Large intestine (tissue), 3 donors: ENCODE measurements around the gene TAGLN3. TPM values are rescaled to one million over a fixed set of nuclear protein-coding genes. Genes with fewer than 3 reads are reported as not detected.

Experiments used
- DNase-seq, 2 donors: peaks; one replicate each; pipeline versions ENCODE4 v3.0.0 to v3.0.0-alpha.2; 2013
- H3K27ac ChIP-seq: one replicate; pipeline ENCODE4 v1.5.1; 2013; ENCODE audit warnings: low read length
- H3K27me3 ChIP-seq: 2 replicates; pipeline ENCODE4 v1.6.1; 2013; ENCODE audit warnings: low read length; ENCODE audit not compliant: control insufficient read depth, insufficient read depth
- H3K36me3 ChIP-seq: 2 replicates; pipeline ENCODE4 v1.6.1; 2013; ENCODE audit warnings: low read length; ENCODE audit not compliant: control insufficient read depth, insufficient read depth
- H3K4me1 ChIP-seq: one replicate; pipeline ENCODE4 v1.6.1; 2013; ENCODE audit warnings: low read length; ENCODE audit not compliant: control insufficient read depth, insufficient read depth
- H3K4me3 ChIP-seq: one replicate; pipeline ENCODE4 v1.5.1; 2013; ENCODE audit warnings: low read length
- H3K9me3 ChIP-seq: one replicate; pipeline ENCODE4 v1.6.1; 2013; ENCODE audit warnings: mild to moderate bottlenecking, low read depth, low read length, moderate library complexity; ENCODE audit not compliant: control insufficient read depth
- WGBS: methylation state at CpG from one replicate; pipeline ENCODE4 v1.1.5; 2013; ENCODE audit warnings: low lambda C conversion rate; ENCODE audit not compliant: insufficient coverage; 5-methylcytosine and 5-hydroxymethylcytosine counted together
- polyA plus RNA-seq: library from polyadenylated mRNA; unstranded; fragments of 120-200 nt; gene quantifications from one replicate; pipeline ENCODE4 v1.2.1, GENCODE V29; 2013

Gene TAGLN3
- polyA plus RNA-seq, 1 donor = 20.2 TPM

DNA sequence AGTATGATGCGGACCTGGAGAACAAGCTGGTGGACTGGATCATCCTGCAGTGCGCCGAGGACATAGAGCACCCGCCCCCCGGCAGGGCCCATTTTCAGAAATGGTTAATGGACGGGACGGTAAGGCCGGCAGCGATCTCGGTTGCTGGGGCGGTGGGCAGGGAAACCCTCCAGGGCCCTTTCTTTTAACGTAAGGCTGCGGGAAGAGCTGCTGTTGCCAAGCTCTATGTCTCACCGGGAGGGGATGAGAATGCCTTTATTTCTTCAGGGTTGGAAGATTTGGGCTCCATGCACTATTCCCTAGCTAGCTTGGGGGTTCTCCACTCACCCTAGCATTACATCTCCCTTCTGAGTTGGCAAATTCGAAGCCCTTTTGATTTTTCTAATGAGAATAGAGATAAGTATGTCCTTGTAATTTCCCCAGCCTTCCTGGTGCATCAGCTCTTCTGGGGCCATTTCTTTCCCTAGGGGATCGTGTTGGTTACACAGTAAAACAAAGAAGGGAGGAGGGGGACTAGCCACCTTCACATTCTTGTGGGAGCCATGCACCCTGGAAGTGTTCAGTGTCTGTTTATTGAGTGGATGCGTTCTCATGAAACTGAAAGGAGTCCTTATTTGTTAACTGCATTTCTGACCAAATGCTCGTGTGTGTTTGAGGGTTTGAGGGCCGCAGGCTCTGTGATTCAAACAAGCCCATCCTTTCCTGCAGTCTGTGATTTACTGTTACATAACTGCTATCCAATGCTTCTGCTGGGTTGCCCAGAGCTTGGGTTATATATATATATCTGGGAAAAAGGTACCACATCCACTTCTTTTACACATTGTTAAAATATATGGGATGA, 982 bp downstream of the TAGLN3 start:
- WGBS = no CpG with 5 or more reads among the region's 19 CpGs
- no peak for DNase-seq
- Histone ChIP-seq H3K36me3 (no peaks in the 10 kb centered on the region), H3K27ac (no peak overlapping the region), H3K4me1 (peaks cover 8% of the 10 kb centered on the region), H3K9me3 (no peaks in the 10 kb centered on the region), H3K27me3 (peaks cover 17% of the 10 kb centered on the region), H3K4me3 (peak overlapping the region; percentile 27)

DNA sequence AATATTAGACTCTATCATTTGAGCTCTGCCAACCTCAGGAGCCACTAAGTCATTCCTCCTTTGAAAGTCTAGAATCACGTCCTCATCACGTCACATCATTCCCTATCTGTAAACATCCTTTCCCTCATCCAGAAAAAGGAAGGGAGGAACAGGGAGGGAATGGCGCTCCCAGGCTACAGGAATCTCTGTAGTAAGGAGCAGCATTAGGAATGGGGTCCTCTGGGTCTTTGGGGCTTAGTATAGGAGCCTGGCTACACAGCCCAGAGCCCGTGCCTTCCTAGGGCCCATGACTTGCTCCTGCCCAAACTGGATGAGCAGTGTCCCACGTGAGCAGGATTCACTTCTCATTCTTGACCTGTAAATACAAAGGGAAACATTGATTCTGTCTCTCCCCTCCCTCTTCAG, 1.6 kb downstream of the TAGLN3 start:
- no peak for DNase-seq
- Histone ChIP-seq H3K9me3 (no peaks in the 10 kb centered on the region), H3K4me1 (peaks cover 8% of the 10 kb centered on the region), H3K27ac (no peak overlapping the region), H3K36me3 (no peaks in the 10 kb centered on the region), H3K27me3 (peaks cover 17% of the 10 kb centered on the region), H3K4me3 (no peak overlapping the region)
- WGBS = no CpG with 5 or more reads among the region's 5 CpGs

- no peaks in the 10 kb centered on the region for H3K9me3 ChIP-seq
- peaks cover 8% of the 10 kb centered on the region for H3K4me1 ChIP-seq
- H3K27ac ChIP-seq = no peak overlapping the region
- H3K4me3 ChIP-seq = no peak overlapping the region
- no peak for DNase-seq
- peaks cover 17% of the 10 kb centered on the region for H3K27me3 ChIP-seq
- WGBS = no CpG with 5 or more reads among the region's 2 CpGs
- no peaks in the 10 kb centered on the region for H3K36me3 ChIP-seq
Measured at GRCh38 chr3:112000966-112001365, 2.2 kb downstream of the TAGLN3 start.

DNA sequence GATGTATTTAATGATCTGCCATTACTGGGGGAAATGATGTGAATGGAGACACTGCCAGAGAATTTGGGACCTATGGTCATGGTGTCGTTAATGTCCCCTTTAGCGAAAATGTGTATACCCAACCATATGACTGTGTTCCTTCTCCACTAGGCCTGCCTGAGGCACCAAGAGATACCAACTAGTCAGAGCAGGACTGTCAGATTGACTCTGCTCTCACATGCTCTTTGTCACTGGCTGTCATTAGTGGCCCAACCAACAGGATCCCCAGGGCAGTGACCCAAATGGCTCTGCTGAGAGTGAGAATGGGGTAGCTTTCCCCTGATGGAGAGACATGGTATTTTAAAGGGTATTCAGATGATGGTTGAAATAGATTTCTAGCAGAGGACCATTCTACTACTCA, 2.8 kb downstream of the TAGLN3 start:
- WGBS = no CpG with 5 or more reads among the region's 2 CpGs
- DNase-seq = no peak
- H3K27ac ChIP-seq = no peak overlapping the region
- H3K36me3 ChIP-seq = no peaks in the 10 kb centered on the region
- H3K27me3 ChIP-seq = peaks cover 17% of the 10 kb centered on the region
- peaks cover 8% of the 10 kb centered on the region for H3K4me1 ChIP-seq
- no peak overlapping the region for H3K4me3 ChIP-seq
- H3K9me3 ChIP-seq = no peaks in the 10 kb centered on the region

DNA sequence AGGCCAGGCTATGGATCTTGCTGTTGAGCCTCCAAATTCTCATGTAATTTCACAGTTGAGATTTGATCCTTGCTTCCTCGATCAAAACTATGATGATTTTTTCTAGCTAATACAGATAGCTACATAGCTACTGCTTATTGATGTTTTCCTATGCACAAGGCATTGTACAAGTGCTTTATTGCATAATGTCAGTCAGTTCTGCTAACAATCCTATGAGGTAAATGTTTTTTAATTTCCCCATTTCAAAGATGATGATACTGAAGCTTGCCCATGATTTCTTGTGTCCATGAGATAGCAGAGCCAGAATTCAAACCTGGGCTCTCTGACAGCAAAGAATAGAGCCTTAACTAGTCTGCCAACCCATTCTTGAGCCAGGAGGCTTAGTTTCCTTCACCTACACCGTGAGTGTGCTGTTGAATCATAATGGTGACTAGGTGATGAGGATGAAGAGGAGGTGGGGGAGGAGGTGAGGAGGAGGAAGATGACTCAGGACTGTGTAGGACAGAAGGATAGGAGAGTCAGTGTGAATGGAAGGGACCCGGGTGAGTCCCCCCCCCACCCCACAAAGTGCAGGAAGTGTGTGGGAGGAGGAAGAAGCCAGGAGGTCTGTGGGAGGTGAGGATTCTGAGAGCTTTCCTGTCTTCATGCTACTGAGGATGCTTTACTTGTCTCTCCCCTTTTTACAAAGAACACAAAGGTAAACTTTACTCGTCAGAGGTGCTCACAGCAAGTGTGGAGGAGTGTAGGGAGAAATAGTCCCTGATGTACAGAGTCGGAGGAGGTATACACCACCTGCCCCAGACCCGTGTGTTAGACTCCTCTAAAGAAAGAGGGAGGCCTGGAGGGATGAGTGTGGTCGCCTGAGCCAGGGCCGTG, 3.6 kb downstream of the TAGLN3 start:
- WGBS = 20% methylated on average over 1 of the region's 8 CpGs

GRCh38 chr3:112003321-112004080, 4.8 kb downstream of the TAGLN3 start:
- H3K4me1 ChIP-seq = peaks cover 6% of the 10 kb centered on the region
- 100% methylated on average over 1 of the region's 4 CpGs for WGBS
- no peak overlapping the region for H3K4me3 ChIP-seq
- no peaks in the 10 kb centered on the region for H3K9me3 ChIP-seq
- no peaks in the 10 kb centered on the region for H3K36me3 ChIP-seq
- DNase-seq = no peak
- H3K27ac ChIP-seq = no peak overlapping the region
- H3K27me3 ChIP-seq = peaks cover 15% of the 10 kb centered on the region

More for the DNA sequence above, 3.6 kb downstream of the TAGLN3 start:
- peaks cover 8% of the 10 kb centered on the region for H3K4me1 ChIP-seq
- peaks cover 17% of the 10 kb centered on the region for H3K27me3 ChIP-seq
- H3K27ac ChIP-seq = no peak overlapping the region
- H3K4me3 ChIP-seq = no peak overlapping the region
- no peak for DNase-seq
- no peaks in the 10 kb centered on the region for H3K36me3 ChIP-seq
- H3K9me3 ChIP-seq = no peaks in the 10 kb centered on the region

DNA sequence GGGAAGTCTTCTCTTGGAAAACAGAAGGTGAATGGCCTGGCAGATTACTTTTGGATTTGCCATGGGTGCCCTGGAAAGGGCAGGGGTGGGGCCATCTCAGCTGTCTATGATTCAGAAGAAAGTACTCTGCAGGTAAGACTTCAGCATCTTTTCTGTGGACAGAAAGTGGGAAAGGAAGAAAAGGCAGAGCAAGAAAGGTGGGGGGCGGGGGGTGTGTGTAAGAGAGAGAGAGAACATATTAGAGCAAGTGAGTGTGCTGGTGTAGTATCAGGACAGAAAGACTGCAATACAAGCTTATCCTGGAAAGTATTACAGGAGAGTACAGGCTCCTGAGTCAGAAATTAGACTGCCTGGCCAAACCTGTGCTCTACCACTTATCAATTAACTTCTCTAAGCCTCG, 5.5 kb downstream of the TAGLN3 start:
- 100% methylated on average over 1 of the region's 2 CpGs for WGBS
- H3K4me1 ChIP-seq = peaks cover 4% of the 10 kb centered on the region
- H3K9me3 ChIP-seq = no peaks in the 10 kb centered on the region
- peaks cover 13% of the 10 kb centered on the region for H3K27me3 ChIP-seq
- no peaks in the 10 kb centered on the region for H3K36me3 ChIP-seq
- DNase-seq = no peak
- no peak overlapping the region for H3K4me3 ChIP-seq
- H3K27ac ChIP-seq = no peak overlapping the region

GRCh38 chr3:112004669-112005068, 5.9 kb downstream of the TAGLN3 start:
- no CpG with 5 or more reads among the region's 2 CpGs for WGBS
- DNase-seq = peak; percentile 38 to 62
- H3K4me3 ChIP-seq = no peak overlapping the region
- H3K9me3 ChIP-seq = no peaks in the 10 kb centered on the region
- H3K27ac ChIP-seq = no peak overlapping the region
- no peaks in the 10 kb centered on the region for H3K36me3 ChIP-seq
- H3K4me1 ChIP-seq = no peaks in the 10 kb centered on the region
- H3K27me3 ChIP-seq = peaks cover 8% of the 10 kb centered on the region

DNA sequence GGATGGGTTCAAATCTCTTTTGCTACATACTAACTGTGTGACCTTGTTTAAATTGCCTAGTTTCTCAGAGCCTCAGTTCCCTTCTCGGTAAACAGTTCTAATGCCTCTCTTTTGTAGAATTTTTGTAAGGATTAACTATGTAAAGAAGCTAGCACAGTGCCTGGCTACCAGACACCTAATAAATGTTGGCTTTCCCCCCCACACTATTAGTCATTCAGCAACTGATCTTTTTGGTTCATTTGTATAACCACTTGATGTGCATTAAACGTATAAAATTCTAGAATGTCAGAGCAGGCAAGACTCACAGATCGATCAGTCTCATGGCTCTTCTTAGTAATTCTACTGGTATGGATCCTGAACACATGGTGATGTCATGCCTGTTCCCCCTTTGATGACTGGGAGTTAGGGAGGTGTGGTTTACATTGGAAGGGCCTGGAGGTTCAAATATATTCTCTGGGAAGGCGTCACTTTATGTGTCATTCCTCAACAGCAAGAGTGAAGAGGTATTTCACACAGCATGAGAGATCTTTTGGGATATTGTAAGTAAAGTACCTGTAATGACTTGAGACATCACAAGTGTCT, 6.5 kb downstream of the TAGLN3 start:
- H3K4me1 ChIP-seq = no peaks in the 10 kb centered on the region
- peaks cover 6% of the 10 kb centered on the region for H3K27me3 ChIP-seq
- no CpG with 5 or more reads among the region's 4 CpGs for WGBS
- DNase-seq = no peak
- no peaks in the 10 kb centered on the region for H3K9me3 ChIP-seq
- no peak overlapping the region for H3K4me3 ChIP-seq
- H3K27ac ChIP-seq = no peak overlapping the region
- H3K36me3 ChIP-seq = no peaks in the 10 kb centered on the region

GRCh38 chr3:112007633-112008032, 8.9 kb downstream of the TAGLN3 start:
- no peak overlapping the region for H3K27ac ChIP-seq
- no peak overlapping the region for H3K4me3 ChIP-seq
- no peaks in the 10 kb centered on the region for H3K4me1 ChIP-seq
- H3K27me3 ChIP-seq = no peaks in the 10 kb centered on the region
- H3K36me3 ChIP-seq = no peaks in the 10 kb centered on the region
- no peaks in the 10 kb centered on the region for H3K9me3 ChIP-seq
- no peak for DNase-seq
- WGBS = 60% methylated on average over 1 of the region's 1 CpG
